Activated B cell treated with CpG ODN at 0.5 μM for 24 hours (primary cell): ENCODE data around the gene ARHGAP9. TPM values are rescaled to one million over a fixed set of nuclear protein-coding genes. Genes with fewer than 3 reads are reported as not detected.
"Not testable (repeated sequence)": the region's sequence is repeated elsewhere in the genome, so short reads cannot be mapped to it uniquely, and the experiment has no call there.

ENCODE experiments used
- ATAC-seq: fragments of 200-7000 bp; cut with Tn5 transposase; one replicate; pipeline ENCODE4 v1.10.0; 2021; ENCODE audit warnings: low read depth, mild to moderate bottlenecking, moderate library complexity
- CTCF ChIA-PET: fragments of 350-600 bp; sonication (Branson Sonifier 250); formaldehyde crosslinking; loops from one replicate; lab custom pipeline; 2021; ENCODE audit warnings: antibody characterized with exemption; lab: Charles Lee
- POLR2A ChIA-PET: fragments of 350-600 bp; sonication (Branson Sonifier 250); formaldehyde crosslinking; loops from one replicate; lab custom pipeline; 2021; ENCODE audit warnings: antibody characterized with exemption; lab: Charles Lee
- DNase-seq: peaks from one replicate; pipeline ENCODE4 v3.0.0; 2022
- H3K27ac Mint-ChIP-seq: one replicate; pipeline ENCODE4 v1.8.0; 2020; ENCODE audit warnings: mixed read lengths
- H3K27me3 Mint-ChIP-seq: one replicate; pipeline ENCODE4 v1.8.0; 2021; ENCODE audit warnings: mixed read lengths
- H3K36me3 Mint-ChIP-seq: one replicate; pipeline ENCODE4 v1.8.0; 2021; ENCODE audit warnings: low read depth, mixed read lengths
- H3K4me1 Mint-ChIP-seq: one replicate; pipeline ENCODE4 v1.8.0; 2021; ENCODE audit warnings: mixed read lengths
- H3K4me3 Mint-ChIP-seq: one replicate; pipeline ENCODE4 v1.8.0; 2020; ENCODE audit warnings: mild to moderate bottlenecking, mixed read lengths
- H3K9me3 Mint-ChIP-seq: one replicate; pipeline ENCODE4 v1.8.0; 2020; ENCODE audit warnings: mixed read lengths
- intact Hi-C: fragments of 100-400 bp; cut with micrococcal nuclease; formaldehyde crosslinking; loops from one replicate; pipeline ENCODE4 v1.15.1; 2024
- total RNA-seq: library from RNA; stranded (reverse); gene quantifications from 2 replicates; pipeline ENCODE4 v1.2.3, GENCODE V29; 2022
- TF ChIP-seq, protein P1 (sequence below): fragments of 200-600 bp; IDR thresholded peaks from one replicate; pipeline ENCODE4 v1.8.0; 2022; ENCODE audit warnings: antibody characterized with exemption, mild to moderate bottlenecking

Gene ARHGAP9
- total RNA-seq, 1 donor from 2014 or later = 98.8 TPM

DNA sequence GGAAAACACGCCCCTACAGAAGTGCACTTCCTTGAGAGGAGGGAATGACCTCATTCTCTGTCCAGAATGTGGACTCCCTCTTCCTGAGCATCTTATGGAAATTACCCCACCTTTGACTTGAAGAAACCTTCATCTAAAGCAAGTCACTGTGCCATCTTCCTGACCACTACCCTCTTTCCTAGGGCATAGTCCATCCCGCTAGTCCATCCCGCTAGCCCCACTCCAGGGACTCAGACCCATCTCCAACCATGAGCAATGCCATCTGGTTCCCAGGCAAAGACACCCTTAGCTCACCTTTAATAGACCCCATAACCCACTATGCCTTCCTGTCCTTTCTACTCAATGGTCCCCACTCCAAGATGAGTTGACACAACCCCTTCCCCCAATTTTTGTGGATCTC is 29.6 kb downstream of the ARHGAP9 start:
- no peak for ATAC-seq
- H3K27ac Mint-ChIP-seq = no peak overlapping the region
- H3K9me3 Mint-ChIP-seq = no peaks in the 10 kb centered on the region
- ChIA-PET CTCF (interaction anchor here (0.8 to 1.6 kb wide), 2 partner anchors 186 to 236 kb away, joined by 3 to 5 read pairs; no protein-coding TSS in a partner anchor), POLR2A (no interaction called here)
- no peaks in the 10 kb centered on the region for H3K36me3 Mint-ChIP-seq
- intact Hi-C loops = loop anchor here (10.0 kb wide), 1 partner anchor 325 kb away; the partner anchor contains the start of gene LRP1
- TF ChIP-seq, protein P1, sequence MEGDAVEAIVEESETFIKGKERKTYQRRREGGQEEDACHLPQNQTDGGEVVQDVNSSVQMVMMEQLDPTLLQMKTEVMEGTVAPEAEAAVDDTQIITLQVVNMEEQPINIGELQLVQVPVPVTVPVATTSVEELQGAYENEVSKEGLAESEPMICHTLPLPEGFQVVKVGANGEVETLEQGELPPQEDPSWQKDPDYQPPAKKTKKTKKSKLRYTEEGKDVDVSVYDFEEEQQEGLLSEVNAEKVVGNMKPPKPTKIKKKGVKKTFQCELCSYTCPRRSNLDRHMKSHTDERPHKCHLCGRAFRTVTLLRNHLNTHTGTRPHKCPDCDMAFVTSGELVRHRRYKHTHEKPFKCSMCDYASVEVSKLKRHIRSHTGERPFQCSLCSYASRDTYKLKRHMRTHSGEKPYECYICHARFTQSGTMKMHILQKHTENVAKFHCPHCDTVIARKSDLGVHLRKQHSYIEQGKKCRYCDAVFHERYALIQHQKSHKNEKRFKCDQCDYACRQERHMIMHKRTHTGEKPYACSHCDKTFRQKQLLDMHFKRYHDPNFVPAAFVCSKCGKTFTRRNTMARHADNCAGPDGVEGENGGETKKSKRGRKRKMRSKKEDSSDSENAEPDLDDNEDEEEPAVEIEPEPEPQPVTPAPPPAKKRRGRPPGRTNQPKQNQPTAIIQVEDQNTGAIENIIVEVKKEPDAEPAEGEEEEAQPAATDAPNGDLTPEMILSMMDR = no peak
- H3K27me3 Mint-ChIP-seq = no peaks in the 10 kb centered on the region
- no peak for DNase-seq
- no peak overlapping the region for H3K4me3 Mint-ChIP-seq
- H3K4me1 Mint-ChIP-seq = peaks cover 5% of the 10 kb centered on the region

DNA sequence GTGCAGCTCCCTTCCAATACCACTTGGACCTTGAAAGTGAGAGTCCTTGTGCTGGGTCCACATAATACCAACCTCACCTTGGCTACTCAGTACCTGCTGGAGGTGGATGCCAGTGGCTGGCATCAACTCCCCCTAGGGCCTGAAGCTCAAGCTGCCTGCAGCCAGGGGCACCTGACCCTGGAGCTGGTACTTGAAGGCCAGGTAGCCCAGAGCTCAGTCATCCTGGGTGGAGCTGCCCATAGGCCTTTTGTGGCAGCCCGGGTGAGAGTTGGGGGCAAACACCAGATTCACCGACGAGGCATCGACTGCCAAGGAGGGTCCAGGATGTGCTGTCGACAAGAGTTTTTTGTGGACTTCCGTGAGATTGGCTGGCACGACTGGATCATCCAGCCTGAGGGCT is 30.3 kb downstream of the ARHGAP9 start:
- Mint-ChIP-seq H3K27me3 (no peaks in the 10 kb centered on the region), H3K9me3 (no peaks in the 10 kb centered on the region), H3K4me1 (peaks cover 5% of the 10 kb centered on the region), H3K36me3 (no peaks in the 10 kb centered on the region), H3K4me3 (no peak overlapping the region), H3K27ac (no peak overlapping the region)
- TF ChIP-seq, protein P1 = no peak
- ATAC-seq = no peak
- no peak for DNase-seq
- intact Hi-C loops = no loop called here
- CTCF ChIA-PET = interaction anchor here (1.6 kb wide), 1 partner anchor 185 kb away, joined by 5 read pairs; no protein-coding TSS in a partner anchor
- POLR2A ChIA-PET = no interaction called here

DNA sequence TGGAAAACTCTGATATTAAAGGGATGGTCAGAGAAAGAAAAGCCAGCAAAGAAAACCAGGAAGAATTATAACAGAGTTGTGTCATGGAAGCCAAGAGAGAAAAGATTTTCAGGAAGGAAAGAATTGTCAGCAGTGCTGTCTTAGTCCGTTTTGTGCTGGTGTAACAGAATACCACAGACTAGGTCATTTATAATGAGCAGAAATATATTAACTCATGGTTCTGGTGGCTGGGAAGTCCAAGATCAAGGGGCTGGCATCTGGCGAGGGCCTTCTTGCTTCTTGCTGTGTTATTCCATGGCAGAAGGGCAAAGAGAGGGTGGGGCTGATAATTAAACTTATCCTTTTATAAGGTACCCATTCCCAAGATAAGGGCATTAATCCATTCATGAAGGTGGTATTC is 31.0 kb downstream of the ARHGAP9 start:
- H3K27me3 Mint-ChIP-seq = no peaks in the 10 kb centered on the region
- no peak overlapping the region for H3K27ac Mint-ChIP-seq
- ChIA-PET POLR2A (no interaction called here), CTCF (no interaction called here)
- peaks cover 5% of the 10 kb centered on the region for H3K4me1 Mint-ChIP-seq
- DNase-seq (no peak), ATAC-seq (no peak)
- intact Hi-C loops = no loop called here
- H3K36me3 Mint-ChIP-seq = no peaks in the 10 kb centered on the region
- H3K9me3 Mint-ChIP-seq = no peaks in the 10 kb centered on the region
- no peak overlapping the region for H3K4me3 Mint-ChIP-seq
- TF ChIP-seq, protein P1 = no peak

DNA sequence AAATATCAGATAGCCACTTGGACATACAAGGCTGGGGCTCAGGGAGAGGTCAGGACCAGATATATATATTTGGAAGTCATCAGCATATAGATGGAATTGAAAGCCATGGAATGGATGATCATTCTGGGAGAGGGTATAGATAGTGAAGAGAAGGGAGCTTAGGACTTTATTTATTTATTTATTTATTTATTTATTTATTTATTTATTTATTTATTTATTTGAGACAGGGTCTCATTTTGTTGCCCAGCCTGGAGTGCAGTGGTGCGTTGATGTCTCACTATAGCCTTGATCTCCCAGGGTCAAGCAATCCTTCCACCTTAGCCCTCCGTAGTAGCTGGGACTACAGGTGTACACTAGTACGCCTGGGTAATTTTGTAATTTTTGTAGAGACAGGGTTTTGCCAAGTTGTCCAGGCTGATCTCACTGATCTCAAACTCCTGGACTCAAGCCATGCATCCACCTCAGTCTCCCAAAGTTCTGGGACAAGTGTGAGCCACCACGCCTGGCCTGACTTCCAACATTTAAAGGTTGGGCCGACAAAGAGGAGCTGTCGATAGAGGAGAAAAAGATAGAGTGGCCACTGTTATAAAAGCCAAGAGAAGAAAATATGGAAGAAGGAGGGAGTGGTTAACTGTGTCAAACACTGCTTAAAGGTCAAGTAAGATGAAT is 33.2 kb downstream of the ARHGAP9 start:
- H3K4me1 Mint-ChIP-seq = peaks cover 5% of the 10 kb centered on the region

DNA sequence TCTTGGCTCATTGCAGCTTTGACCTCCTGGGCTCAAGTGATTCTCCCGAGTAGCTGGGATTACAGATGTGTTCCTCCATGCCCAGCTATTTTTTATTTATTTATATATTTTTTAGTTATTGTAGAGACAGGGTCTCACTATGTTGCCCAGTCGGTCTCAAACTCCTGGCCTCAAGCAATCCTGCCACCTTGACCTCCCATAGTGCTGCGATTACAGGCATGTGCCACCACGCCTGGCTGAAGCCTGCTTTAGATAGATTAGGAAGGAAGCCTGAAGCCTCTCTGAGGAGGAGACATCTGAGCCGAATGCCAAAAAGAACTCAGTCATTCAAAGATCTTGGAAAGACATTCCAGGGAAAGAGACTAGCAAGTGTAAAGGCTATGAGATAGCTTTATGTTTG is 34.9 kb downstream of the ARHGAP9 start:
- CTCF ChIA-PET = interaction anchor here (0.7 kb wide), 1 partner anchor 180 kb away, joined by 4 read pairs; no protein-coding TSS in a partner anchor
- no peak overlapping the region for H3K4me3 Mint-ChIP-seq
- no peak for DNase-seq
- ATAC-seq = no peak
- H3K4me1 Mint-ChIP-seq = peaks cover 5% of the 10 kb centered on the region
- TF ChIP-seq, protein P1 = no peak
- no peak overlapping the region for H3K27ac Mint-ChIP-seq
- intact Hi-C loops = no loop called here
- no peaks in the 10 kb centered on the region for H3K36me3 Mint-ChIP-seq
- peaks cover 3% of the 10 kb centered on the region for H3K27me3 Mint-ChIP-seq
- POLR2A ChIA-PET = no interaction called here
- H3K9me3 Mint-ChIP-seq = peaks cover 5% of the 10 kb centered on the region

More for the DNA sequence above, 33.2 kb downstream of the ARHGAP9 start:
- Mint-ChIP-seq H3K4me3 (no peak overlapping the region), H3K27me3 (no peaks in the 10 kb centered on the region), H3K36me3 (no peaks in the 10 kb centered on the region), H3K27ac (no peak overlapping the region), H3K9me3 (peaks cover 3% of the 10 kb centered on the region)
- CTCF ChIA-PET = no interaction called here
- intact Hi-C loops = no loop called here
- POLR2A ChIA-PET = interaction anchor here (0.6 kb wide), 1 partner anchor 182 kb away, joined by 14 read pairs; no protein-coding TSS in a partner anchor
- DNase-seq (no peak), ATAC-seq (no peak)
- TF ChIP-seq, protein P1 = no peak

DNA sequence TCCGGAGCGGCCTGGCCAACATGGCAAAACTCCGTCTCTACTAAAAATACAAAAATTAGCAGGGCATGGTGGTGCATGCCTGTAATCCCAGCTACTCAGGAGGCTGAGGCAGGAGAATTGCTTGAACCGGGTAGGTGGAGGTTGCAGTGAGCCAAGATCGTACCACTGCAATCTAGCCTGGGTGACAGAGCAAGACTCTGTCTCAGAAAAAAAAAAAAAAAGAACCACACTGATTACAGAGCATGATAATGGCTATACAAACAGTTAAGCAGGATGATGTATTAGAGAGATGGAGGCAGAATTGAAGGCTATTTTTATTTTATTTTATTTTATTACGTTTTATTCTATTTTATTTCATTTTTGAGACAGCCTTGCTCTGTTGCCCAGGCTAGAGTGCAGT is 35.3 kb downstream of the ARHGAP9 start:
- intact Hi-C loops, H3K27ac Mint-ChIP-seq, DNase-seq, ATAC-seq, H3K9me3 Mint-ChIP-seq, H3K4me3 Mint-ChIP-seq, H3K27me3 Mint-ChIP-seq, H3K4me1 Mint-ChIP-seq, H3K36me3 Mint-ChIP-seq: not testable (repeated sequence)
- POLR2A ChIA-PET = interaction anchor here (0.6 kb wide), 1 partner anchor 231 kb away, joined by 3 read pairs; no protein-coding TSS in a partner anchor
- CTCF ChIA-PET = interaction anchor here (0.7 kb wide), 1 partner anchor 179 kb away, joined by 4 read pairs; no protein-coding TSS in a partner anchor
